ENCODE data around the gene KCNK6. TPM values are rescaled to one million over a fixed set of nuclear protein-coding genes. Genes with fewer than 3 reads are reported as not detected.

The KCNK6 gene
- total RNA-seq, 1 donor from 2014 or later = 29.2 TPM

DNA sequence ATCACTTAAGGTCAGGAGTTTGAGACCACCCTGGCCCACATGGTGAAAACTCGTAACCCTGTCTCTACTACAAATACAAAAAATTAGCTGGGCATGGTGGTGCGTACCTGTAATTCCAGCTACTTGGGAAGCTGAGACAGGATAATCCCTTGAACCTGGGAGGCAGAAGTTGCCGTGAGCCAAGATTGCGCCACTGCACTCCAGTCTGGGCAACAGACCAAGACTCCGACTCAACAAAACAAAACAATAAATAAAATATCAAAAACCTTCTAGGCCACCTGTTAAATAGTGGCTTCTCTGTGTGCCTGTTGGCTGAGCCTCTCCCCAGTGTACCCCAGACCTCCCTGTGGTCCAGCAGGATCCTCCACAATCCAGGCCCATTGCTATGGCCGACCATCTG is 51.4 kb downstream of the KCNK6 start:
- Mint-ChIP-seq H3K9me3 (ENCODE audit: low read depth) (no peaks in the 10 kb centered on the region), H3K4me3 (ENCODE audit: unreplicated experiment) (no peak overlapping the region), H3K4me1 (ENCODE audit: low read depth) (peaks cover 17% of the 10 kb centered on the region)

DNA sequence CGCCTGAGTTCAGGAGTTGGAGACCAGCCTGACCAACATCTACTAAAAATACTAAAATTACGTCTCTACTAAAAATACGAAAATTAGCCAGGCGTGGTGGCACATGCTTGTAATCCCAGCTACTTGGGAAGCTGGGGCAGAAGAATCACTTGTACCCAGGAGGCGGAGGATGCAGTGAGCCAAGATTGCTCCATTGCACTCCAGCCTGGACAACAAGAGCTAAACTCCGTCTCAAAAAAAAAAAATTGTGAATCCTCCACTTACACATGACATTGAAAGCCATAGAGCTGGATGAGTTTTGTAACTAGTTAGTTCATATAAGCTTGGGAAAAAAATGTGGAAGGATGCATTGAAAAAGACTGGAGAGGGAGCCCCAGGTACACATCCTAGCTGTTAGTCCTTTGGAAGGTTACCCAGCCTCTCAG is 54.3 kb downstream of the KCNK6 start:
- DNase-seq (ENCODE audit: low spot score) = no peak
- TF ChIP-seq, protein P1, sequence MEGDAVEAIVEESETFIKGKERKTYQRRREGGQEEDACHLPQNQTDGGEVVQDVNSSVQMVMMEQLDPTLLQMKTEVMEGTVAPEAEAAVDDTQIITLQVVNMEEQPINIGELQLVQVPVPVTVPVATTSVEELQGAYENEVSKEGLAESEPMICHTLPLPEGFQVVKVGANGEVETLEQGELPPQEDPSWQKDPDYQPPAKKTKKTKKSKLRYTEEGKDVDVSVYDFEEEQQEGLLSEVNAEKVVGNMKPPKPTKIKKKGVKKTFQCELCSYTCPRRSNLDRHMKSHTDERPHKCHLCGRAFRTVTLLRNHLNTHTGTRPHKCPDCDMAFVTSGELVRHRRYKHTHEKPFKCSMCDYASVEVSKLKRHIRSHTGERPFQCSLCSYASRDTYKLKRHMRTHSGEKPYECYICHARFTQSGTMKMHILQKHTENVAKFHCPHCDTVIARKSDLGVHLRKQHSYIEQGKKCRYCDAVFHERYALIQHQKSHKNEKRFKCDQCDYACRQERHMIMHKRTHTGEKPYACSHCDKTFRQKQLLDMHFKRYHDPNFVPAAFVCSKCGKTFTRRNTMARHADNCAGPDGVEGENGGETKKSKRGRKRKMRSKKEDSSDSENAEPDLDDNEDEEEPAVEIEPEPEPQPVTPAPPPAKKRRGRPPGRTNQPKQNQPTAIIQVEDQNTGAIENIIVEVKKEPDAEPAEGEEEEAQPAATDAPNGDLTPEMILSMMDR (IDR thresholded peaks at IDR 0.05) = no peak

More for the DNA sequence above, 51.4 kb downstream of the KCNK6 start:
- H3K27me3 Mint-ChIP-seq (ENCODE audit: low read depth) = peaks cover 3% of the 10 kb centered on the region
- H3K27ac Mint-ChIP-seq (ENCODE audit: unreplicated experiment) = no peak overlapping the region
- TF ChIP-seq, protein P1 (IDR thresholded peaks at IDR 0.05) = no peak
- no peak for DNase-seq (ENCODE audit: low spot score)
- no peaks in the 10 kb centered on the region for H3K36me3 Mint-ChIP-seq (ENCODE audit: low read depth)

DNA sequence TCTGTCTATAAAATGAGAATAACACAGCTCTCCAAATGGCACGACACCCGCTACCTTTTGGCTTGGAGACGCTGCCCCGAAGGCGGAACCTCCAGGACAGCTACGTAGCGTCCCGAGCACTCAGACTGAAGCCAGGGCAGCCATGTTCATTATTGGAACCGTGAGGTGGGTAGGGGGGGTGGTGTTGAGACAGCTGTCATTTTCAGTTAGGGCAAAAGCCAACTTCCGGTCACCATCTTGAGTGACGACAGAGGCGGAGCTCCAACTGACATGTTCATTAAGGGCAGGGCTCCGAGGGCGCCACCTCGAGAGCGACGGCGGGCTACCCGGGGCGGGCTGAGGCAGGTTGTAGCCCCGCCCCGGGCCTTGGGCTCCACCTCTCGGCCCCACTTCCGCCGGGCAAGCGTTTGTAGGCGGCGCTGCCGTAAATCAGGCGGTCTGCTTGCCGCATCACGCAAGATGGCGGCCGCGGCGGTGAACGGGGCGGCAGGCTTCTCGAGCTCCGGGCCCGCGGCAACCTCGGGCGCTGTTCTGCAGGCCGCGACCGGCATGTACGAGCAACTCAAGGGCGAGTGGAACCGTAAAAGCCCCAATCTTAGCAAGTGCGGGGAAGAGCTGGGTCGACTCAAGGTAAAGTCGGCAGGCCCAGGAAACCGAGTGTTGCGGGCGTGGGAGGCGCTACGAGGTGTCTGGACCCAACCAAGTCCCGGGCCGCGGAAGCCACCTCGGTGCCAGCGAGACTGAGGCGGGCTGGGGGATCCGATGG is 54.9 kb downstream of the KCNK6 start, which contains the start of gene PSMD8:
Gene PSMD8 (plus strand): TSS at position 240 of the 766 bp plus-strand sequence. CDS start 31 bp downstream, at position 271.
- peaks cover 25% of the 10 kb centered on the region for H3K4me1 Mint-ChIP-seq (ENCODE audit: low read depth)
- peaks cover 6% of the 10 kb centered on the region for H3K36me3 Mint-ChIP-seq (ENCODE audit: low read depth)
- TF ChIP-seq, protein P1 (IDR thresholded peaks at IDR 0.05) = peak; percentile 64
- H3K9me3 Mint-ChIP-seq (ENCODE audit: low read depth) = no peaks in the 10 kb centered on the region
- H3K27me3 Mint-ChIP-seq (ENCODE audit: low read depth) = no peaks in the 10 kb centered on the region
- H3K4me3 Mint-ChIP-seq (ENCODE audit: unreplicated experiment) = peak within 1 kb of the TSS; percentile 98
- H3K27ac Mint-ChIP-seq (ENCODE audit: unreplicated experiment) = peak within 1 kb of the TSS; percentile 99
- DNase-seq (ENCODE audit: low spot score) = peak; percentile 99

More for the DNA sequence above, 54.3 kb downstream of the KCNK6 start:
- H3K36me3 Mint-ChIP-seq (ENCODE audit: low read depth) = peaks cover 4% of the 10 kb centered on the region
- H3K27ac Mint-ChIP-seq (ENCODE audit: unreplicated experiment) = peak overlapping the region; percentile 99
- H3K9me3 Mint-ChIP-seq (ENCODE audit: low read depth) = no peaks in the 10 kb centered on the region
- H3K4me3 Mint-ChIP-seq (ENCODE audit: unreplicated experiment) = peak overlapping the region; percentile 98
- H3K27me3 Mint-ChIP-seq (ENCODE audit: low read depth) = no peaks in the 10 kb centered on the region
- H3K4me1 Mint-ChIP-seq (ENCODE audit: low read depth) = peaks cover 25% of the 10 kb centered on the region

DNA sequence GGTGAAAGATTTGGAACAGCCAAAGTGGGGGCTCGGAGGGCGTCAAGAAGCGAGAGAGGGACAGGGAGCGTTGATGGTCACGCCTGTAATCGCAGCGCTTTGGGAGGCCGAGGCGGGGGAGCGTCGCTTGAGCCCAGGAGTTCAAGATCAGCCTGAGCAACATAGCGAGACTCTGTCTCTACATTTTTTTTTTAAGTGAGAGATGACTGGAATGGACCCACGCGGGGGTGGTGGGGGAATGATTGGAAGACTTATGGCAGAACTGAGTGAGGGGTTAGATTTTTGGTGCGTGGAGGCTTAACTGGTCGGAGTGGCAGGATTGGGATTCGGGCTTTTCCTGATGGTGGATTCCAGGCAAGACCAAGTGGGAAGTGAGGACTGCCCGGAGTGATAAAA is 55.5 kb downstream of the KCNK6 start:
- peaks cover 8% of the 10 kb centered on the region for H3K36me3 Mint-ChIP-seq (ENCODE audit: low read depth)
- peak overlapping the region; percentile 99 for H3K27ac Mint-ChIP-seq (ENCODE audit: unreplicated experiment)
- no peaks in the 10 kb centered on the region for H3K9me3 Mint-ChIP-seq (ENCODE audit: low read depth)
- H3K4me3 Mint-ChIP-seq (ENCODE audit: unreplicated experiment) = peak overlapping the region; percentile 98
- H3K4me1 Mint-ChIP-seq (ENCODE audit: low read depth) = peaks cover 25% of the 10 kb centered on the region
- TF ChIP-seq, protein P1 (IDR thresholded peaks at IDR 0.05) = no peak
- H3K27me3 Mint-ChIP-seq (ENCODE audit: low read depth) = no peaks in the 10 kb centered on the region
- no peak for DNase-seq (ENCODE audit: low spot score)

DNA sequence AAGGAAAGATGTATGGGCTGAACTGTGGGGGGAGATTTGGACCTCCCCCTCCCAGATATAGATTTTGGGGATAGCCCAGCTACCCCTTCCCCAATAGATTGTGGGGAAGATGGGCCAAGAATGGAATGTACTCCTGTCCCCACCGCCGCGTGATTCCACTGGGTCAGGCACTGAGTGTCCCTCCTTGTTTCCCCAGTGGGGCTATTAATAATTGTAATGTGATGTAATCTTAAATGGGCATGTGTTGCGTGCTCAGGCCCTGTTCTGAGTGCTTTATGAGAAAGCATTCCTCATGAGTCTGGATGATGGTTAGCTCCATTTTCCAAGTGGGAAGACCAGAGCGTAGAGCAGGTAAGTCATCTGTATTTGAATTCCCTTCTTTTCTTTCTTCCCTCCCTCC is 56.1 kb downstream of the KCNK6 start:
- Mint-ChIP-seq H3K4me3 (ENCODE audit: unreplicated experiment) (peak overlapping the region; percentile 98), H3K27ac (ENCODE audit: unreplicated experiment) (peak overlapping the region; percentile 99), H3K27me3 (ENCODE audit: low read depth) (no peaks in the 10 kb centered on the region), H3K4me1 (ENCODE audit: low read depth) (peaks cover 25% of the 10 kb centered on the region), H3K9me3 (ENCODE audit: low read depth) (no peaks in the 10 kb centered on the region), H3K36me3 (ENCODE audit: low read depth) (peaks cover 10% of the 10 kb centered on the region)
- no peak for DNase-seq (ENCODE audit: low spot score)
- TF ChIP-seq, protein P1 (IDR thresholded peaks at IDR 0.05) = no peak

Data from chondrocyte (in vitro differentiated cells).